HG03039 (cell line): ENCODE results near the gene SURF1.
"Not testable (repeated sequence)": the region's sequence is repeated elsewhere in the genome, so short reads cannot be mapped to it uniquely, and the experiment has no call there.

Source experiments
- ATAC-seq: cut with Tn5 transposase; IDR thresholded peaks from one replicate; pipeline ENCODE4 v1.9.1; 2021; ENCODE audit warnings: mild to moderate bottlenecking, moderate library complexity; ENCODE audit not compliant: unreplicated experiment

SURF1 gene

DNA sequence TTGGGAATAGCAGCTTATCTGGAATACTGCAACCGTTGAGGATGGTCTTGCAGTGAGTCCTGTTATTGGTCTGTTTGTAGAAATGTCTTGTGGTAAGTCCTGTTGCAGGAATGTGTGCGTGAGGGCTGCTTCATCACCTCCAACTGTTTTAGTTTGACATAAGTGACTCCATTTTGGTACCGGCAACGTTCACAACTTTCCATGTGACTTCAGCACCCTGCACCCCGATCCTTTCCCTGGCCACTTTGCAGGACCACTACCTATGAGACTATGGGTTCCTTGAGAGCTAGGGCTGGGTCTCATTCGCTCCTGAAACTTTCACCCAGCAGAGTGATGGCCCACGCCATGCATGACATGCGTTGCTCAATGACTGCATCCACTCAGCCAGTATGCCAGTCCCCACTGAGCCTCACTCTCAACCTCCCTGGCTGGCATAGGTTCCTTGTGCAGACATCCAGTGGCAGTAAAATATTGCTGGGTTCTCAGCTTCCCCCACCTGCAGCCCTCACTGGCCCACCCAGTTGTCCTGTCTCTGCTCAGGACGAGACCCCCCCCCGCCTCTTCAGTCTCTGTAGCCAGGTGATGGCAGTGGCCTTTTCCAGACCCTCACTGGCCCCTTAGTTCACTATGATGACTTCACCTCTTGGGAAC lies 28.3 kb downstream of the SURF1 start:
- no peak for ATAC-seq

DNA sequence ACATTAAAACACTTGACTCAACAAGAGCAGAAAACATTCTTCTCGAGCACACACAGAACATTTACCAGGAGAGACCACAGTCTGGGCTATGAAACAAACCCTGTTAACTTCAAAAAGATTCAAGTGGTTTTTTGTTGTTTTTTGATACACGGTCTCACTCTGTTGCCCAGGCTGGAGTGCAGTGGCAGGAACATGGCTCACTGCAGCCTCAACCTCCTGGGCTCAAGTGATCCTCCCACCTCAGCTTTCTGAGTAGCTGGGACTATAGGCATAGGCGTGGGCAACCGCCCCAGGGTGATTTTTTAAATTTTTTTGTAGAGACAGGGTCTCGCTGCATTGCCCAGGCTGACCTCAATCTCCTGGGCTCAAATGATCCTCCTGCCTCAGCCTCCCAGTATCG lies 29.3 kb downstream of the SURF1 start:
- not testable (repeated sequence) for ATAC-seq

DNA sequence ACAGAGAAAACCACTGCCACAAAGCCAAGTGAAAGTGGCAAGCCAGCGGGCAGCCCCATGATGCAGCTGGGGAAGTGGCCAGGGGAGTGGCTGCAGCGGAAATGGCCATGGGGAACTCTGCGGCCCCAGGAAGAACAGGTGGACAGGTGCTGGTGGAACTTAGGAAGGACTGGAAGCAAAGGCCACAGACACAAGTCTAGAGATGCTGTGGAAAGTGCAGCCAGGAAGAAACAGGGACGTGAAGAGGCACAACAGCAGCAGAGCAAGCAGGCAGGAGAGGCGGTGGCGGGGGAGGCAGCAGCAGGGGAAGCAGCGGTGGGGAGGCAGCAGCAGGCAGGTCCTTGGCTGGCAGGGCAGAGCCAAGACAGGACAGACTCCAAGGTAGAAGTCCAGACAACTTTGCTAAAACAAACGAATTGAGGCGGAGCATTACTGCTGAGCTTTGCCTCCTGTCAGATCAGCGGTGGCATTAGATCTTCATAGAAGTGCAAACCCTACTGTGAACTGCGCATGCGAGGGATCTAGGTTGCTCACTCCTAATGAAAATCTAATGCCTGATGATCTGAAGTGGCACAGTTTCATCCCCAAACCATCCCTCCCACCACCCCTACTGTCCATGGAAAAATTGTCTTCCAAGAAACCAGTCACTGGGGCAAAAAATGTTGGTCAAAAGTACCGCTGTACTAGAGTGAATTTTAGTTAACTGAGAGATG lies 32.1 kb downstream of the SURF1 start:
- ATAC-seq, result no peak

DNA sequence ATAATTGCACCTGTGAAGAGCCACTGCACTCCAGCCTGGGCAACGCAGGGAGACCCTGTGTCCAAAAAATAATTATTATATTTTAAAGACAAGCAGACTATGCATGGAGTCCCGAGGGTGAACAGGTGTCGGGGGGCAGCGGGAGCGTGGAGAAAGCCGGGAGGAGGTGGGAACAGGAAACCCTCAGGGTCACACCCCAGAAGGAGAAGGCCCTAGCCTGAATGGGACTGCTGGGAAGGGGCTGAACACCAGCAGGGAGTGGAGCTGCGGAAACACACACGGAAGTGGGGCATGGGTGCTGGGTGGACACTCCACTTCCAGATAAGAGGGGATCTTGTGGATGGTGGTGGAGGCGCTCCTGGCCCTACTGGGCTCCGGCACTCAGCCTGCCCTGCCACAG lies 33.1 kb downstream of the SURF1 start:
- no peak for ATAC-seq

DNA sequence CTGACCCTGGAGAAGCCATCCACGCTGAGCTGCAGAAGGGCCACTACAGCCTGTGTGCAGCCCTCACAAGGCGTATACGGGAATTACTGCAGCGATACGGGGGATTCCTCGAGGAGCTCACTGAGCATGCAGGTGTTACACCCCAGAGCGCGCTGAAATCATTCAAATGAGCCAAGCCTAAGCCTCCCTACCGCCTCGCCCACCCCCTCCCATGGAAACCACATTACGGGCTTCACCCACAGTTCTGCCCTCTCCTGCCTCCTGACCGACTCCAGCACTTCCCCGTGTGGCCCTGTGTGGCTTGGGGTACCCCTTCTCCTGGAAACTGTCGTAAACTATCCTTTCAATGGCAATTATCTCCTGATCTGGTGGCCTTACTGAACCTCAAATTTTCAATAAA lies 33.6 kb downstream of the SURF1 start:
- no peak for ATAC-seq

DNA sequence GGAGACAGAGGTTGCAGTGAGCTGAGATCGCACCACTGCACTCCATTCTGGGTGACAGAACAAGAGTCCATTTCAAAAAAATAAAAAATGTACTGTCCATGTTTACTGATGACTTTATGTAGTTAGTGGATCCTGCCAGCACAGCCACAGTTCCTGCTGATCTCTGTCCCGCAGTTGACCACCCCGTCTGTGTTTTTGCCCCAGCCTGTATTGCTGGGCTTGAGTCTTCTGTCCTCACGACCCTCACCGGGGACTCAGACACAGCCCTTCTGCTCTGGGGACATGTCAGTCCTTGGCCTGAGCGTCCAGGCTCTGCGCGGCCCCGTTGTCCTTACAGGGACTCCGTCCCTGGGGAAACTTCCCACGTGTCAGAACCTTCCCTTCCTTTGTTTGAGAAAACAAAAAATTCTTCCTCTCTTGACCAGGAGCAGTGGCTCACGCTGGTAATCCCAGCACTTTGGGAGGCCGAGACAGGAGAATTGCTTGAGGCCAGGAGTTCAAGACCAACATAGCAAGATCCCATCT lies 34.8 kb downstream of the SURF1 start:
- ATAC-seq, result no peak

DNA sequence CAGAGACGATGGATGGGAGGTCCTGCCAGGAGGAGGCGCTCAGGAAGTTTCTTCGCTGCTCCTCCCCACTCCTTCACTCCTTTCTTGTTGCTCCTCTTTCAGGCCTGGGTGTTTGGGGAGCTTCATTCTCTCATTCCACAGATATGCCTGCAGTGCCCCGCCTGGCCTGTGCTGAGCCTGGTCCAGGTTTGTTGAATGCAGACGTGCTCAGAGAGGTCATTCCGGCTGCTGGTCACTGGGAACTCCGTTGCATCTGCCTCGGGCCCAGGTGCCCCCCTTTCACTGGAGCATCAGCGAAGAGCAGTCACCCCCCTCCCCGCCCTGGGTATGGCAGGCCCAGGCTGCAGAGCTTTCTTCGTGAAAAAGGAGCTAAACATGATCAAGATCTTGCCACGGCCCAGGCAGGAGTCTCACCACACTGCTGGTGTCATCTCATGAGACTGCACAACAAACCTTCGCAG lies 35.8 kb downstream of the SURF1 start:
- no peak for ATAC-seq

DNA sequence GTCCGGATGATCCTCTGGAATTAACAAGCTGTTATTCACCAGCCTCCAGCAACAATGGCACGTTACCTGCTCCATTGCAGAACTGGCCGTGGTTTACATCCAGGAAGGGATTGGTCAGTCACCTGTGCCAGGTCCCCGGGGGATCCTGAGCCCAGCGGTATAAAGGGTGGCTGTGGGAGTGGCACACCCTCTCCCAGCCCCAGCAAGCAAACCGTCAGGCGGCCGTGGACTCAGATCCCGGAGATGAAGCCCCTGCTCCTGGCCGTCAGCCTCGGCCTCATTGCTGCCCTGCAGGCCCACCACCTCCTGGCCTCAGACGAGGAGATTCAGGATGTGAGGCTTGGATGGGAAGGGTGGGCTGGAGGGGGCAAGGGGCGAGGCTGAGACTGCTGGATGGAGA lies 38.7 kb downstream of the SURF1 start:
- not testable (repeated sequence) for ATAC-seq

DNA sequence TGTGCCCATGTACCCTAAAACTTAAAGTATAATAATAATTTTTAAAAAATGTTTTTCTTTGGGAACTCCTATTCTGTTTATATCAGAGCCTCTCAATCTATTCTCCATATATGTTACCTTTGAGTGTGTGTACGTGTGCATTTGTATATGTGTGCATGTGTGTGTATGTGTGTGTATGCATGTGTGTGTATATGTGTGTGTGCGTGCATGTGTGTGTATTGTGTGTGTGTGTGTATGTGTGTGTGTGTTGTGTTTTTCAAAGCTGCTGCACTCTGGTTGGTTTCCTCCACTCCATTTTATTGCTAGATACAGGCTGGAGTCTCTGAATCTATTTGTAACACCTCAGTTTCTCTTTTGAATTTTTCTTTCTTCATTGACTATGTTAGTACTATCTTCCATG lies 40.3 kb downstream of the SURF1 start:
- no peak for ATAC-seq

DNA sequence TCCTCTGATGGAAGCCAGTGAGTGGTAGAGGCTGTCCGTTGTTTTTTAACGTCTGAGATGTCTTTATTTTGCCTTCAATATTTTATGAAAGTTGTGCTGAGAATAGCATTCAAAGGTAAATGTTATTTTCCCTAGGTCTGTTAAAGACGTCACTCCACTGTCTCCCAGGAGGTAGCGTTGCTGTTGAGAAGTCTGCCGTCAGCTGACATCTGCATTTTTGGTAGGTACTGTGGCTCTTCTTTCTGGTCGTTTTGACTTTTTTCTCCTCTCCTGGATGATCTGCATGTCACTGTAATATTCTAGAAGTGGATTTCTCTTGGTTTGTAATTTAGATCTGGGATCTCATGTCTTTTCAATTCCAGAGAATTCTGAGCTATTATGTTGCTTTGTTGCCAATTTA lies 46.7 kb downstream of the SURF1 start:
- ATAC-seq, result no peak

DNA sequence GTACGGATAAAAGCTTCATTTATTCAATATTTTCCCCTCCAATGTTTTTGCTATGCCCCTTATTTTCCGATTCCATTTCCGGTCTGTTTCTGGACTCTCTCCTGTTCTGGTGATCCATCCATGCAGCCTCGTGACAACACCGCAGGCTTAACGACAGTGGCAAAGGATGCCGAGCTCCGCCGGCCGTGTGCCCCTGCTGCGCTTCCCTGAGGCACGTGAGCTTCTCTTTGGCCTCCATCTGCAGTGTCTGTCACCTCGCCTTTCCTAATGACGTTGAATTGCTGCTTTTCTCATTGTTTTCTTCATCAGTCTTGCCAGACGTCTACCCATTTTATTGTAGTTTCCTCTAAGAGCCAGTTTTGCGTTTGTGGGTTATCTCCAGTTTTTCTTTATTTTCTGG lies 49.0 kb downstream of the SURF1 start:
- no peak for ATAC-seq

DNA sequence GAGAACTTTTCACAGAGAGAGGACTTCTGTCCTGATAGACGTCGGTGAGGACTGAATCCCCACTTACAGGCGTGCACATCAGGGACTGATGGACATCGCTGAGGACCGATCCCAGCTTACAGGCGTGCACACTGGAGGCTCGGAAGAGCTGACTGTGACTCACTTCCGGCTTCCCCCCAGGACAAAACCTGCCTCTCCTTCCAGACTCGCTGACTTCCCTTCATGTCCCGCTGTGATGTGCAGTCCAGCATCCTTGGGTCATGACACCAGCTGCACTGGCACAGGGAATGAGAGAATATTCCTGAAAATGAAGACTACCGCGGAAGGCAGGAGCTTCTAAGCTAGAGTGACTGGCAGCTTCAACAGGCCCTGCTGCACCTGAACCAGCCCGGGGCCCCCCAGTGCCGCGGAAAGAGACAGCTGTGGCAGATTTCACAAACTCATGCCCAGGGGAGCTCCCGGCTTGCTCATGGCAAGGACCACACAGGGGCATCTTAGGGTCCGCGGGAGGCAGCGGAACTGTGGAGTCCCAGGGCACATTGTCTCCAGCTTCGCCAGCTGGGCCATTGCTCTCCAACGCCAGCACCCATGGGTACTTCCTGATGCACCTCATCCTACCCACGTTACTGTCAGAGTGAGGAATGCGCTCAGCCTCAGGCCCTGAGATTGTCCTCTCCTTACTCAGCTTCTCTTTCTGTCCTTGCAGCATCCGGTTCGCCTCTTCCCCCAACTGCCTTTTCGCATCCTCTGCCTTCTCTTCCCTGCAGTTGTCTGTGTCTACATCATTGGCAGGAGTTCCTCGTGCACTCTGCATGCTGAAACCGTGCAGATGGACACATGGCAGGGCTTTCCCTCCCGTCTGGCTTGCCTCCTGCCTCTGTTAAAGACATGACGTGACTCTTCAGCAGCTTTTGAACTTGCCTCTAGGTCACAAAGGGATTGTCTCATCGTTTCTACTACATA lies 49.8 kb downstream of the SURF1 start:
- ATAC-seq, result no peak

DNA sequence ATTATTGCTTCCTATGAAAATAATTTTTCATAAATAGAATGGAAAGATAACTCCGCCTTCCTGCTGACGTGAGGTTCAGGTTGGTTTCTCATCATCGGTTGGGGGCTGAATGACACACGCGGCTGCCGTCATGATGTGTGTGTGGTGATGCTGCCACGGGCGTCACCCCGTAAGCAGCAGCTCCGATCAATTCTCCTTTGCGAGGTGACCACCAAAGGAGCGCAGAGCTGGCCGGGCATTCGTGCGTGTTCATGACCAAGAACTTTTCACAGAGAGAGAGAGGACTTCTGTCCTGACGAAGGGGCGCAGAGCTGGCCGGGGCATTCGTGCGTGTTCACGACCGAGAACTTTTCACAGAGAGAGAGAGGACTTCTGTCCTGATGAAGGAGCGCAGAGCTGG lies 50.6 kb downstream of the SURF1 start:
- no peak for ATAC-seq

DNA sequence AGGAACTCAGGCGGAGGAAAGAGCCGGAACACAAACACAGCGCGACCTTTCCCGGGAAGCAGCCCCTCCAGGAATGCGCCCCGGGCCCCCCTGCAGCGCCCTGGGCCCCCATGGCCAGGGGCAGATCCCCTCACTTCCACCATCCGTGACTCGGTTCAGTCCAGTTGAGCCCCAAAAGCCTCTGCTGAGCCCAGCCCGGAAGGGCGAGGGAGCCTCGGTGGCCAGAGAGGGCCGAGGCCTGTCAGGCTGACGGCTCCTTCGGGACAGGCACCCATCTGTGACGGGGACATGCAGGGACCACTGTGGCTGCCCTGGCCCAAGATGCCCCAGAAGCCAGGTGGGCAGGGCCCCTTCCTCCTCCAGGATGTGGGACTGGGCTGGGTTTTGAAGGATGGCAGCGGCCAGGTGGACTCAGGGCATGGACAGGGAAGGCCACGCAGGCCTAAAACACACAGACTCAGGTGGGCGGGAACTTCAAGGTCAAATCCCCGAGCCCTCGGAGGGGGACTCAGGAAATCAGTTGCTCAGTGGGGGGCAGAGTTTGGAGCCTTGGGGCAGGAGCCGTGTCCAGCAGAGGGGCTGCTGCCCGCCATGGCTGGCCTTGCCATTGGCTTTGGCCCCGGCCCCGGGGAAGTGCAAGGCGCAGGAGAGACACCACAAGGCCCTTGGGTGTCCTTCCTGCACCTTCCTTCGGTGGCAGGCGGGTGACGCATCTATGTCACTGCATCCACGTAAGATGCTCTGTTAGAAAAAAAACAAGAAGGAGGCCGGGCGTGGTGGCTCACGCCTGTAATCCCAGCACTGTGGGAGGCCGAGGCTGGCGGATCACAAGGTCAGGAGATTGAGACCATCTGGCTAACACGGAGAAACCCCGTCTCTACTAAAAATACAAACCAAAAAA lies 51.6 kb downstream of the SURF1 start:
- no peak for ATAC-seq

DNA sequence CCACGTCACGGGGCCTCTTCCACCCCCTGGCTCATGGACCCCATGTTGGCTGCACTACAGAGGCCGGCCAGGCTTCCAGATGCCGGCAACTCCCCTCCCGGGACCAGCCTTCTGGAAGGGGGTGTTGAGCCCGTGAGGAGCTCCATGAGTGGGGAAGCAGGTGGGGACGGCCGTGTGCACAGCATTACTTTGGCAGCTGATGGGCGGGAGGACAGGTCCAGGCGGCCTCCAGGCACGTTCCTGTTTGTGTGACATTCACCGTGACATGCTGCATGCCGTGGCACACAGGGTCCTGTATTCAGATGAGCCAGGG lies 52.2 kb downstream of the SURF1 start:
- no peak for ATAC-seq

DNA sequence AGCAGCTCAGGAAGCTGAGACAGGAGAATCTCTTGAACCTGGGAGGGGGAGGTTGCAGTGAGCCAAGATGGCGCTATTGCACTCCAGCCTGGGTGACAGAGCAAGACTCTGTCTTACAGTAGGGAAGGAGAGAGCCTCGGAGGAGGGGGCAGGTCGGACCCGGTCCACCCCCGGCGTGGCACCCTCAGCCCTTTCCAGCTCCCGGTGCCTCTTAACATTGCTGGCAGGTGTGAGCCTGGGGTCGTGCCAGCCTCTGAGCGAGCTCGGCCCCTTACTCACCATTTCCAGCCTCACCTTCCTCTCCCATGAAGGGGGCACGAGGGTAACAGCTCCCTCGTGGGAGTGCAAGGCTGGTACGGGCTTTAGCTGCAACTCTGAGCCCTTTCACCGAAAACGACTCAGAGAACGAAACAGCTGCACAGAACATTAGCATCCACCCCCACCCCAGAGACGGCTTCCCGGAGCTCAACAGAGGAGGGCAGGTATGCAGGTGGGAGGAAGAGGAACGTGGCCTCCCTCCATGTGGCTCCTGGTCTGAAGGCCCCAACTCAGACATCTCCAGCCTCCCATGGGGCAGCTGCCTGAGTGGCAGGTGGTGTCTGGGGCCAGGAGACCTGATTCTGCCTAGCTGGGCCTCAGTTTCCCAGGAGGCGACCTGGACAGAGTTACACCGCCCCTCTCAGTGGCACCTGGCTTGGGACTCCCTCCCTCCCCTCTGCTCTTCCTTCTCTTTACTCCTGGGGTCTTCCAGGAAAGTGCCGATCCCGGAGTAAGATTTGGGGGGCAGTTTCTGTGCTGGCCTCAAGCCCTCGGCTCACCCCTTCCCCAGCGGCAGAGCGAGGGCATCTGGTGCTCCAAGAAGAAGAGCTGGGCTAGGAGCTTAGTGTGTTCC lies 52.8 kb downstream of the SURF1 start:
- no peak for ATAC-seq
